Mucosa of descending colon (tissue), 3 donors: ENCODE measurements around the gene ARSJ. TPM values are rescaled to one million over a fixed set of nuclear protein-coding genes. Genes with fewer than 3 reads are reported as not detected.
A peak's percentile ranks its signal among the peaks of the same experiment; 100 is the strongest.

Source experiments
- ATAC-seq: fragments of 200-7000 bp; cut with Tn5 transposase; one replicate; pipeline ENCODE4 v1.9.1; 2020; ENCODE audit warnings: mild to moderate bottlenecking, moderate library complexity
- DNase-seq, 3 donors: peaks; one replicate each; pipeline ENCODE4 v3.0.0-alpha.2; 2020
- H3K36me3 ChIP-seq: fragments of 200-600 bp; one replicate; pipeline ENCODE4 v1.8.0; 2021; ENCODE audit warnings: low read depth, mild to moderate bottlenecking
- H3K4me1 ChIP-seq: fragments of 200-600 bp; one replicate; pipeline ENCODE4 v1.8.0; 2021; ENCODE audit warnings: low read depth, mild to moderate bottlenecking
- H3K4me3 ChIP-seq: fragments of 200-600 bp; one replicate; pipeline ENCODE4 v1.8.0; 2021; ENCODE audit warnings: mild to moderate bottlenecking
- H3K9me3 ChIP-seq: fragments of 200-600 bp; one replicate; pipeline ENCODE4 v1.8.0; 2021; ENCODE audit warnings: mild to moderate bottlenecking
- intact Hi-C, 2 donors: fragments of 100-400 bp; cut with DNase I in 1 of 2; cut with micrococcal nuclease in 1 of 2; formaldehyde crosslinking; loops; one replicate each; pipeline versions ENCODE4 v1.11.0 to v1.11.1; 2022; cut with DNase I, micrococcal nuclease
- total RNA-seq, 3 donors: library from RNA; stranded (reverse); fragmentation: NEBNext Ultra II Directional in 2 of 3; extraction: Animal tissue kit (Norgen Biotek cat#: 25700) in 2 of 3; gene quantifications; one replicate each; pipeline versions ENCODE4 v1.2.1 to v1.2.4, GENCODE V29; 2021 to 2023
- TF ChIP-seq, protein P1 (sequence below): fragments of 200-600 bp; IDR thresholded peaks from one replicate; pipeline ENCODE4 v1.8.0; 2022; ENCODE audit warnings: antibody characterized with exemption, mild to moderate bottlenecking
- donor health status: DM: no; HTN: no; CAD: no; lungs with moderate emphysema.
- donor health status: DM: no; HTN: no; CAD: no.
- donor health status: DM: no; HTN: yes; CAD: no.

The ARSJ gene
- total RNA-seq, 3 donors from 2014 or later, result 6.1 to 10.4 (median 6.5) TPM

DNA sequence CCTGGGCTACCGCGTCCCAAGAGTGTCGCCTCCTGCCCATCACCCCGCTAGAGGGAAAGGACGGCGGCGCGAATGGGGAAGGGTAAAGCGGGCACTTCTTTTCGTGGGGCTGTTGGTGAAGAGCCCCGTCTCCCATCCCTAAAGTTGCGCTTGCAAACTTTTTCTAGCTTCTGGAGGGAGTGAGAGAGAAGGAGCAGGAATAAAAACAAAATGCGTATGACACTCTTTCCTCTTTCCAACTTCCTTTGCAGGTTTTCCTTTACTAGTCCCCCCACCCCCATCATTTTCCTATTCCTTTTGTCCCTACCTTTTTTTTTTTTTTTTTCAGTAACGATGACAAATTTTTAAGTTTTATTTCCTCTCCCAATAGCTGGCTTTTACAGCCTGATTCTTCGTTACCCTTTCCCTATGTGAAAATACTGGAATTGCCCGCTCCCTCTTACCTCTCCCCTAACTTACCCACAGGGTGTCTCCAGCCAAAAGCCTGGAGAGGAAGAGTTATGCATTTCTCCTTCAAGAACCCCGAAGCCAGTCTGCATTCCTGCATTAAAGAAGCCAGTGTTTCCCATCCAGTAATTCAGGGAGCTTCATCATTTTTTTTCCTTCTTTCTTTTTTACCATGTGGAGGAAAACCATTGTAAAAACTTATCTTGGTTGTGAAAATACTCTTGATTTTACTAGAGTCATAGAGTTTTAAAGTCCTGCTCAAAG lies 613 bp upstream of the ARSJ start:
- Histone ChIP-seq H3K36me3 (no peaks in the 10 kb centered on the region), H3K9me3 (no peaks in the 10 kb centered on the region), H3K4me1 (no peaks in the 10 kb centered on the region), H3K4me3 (peak overlapping the region; percentile 18)
- TF ChIP-seq, protein P1, sequence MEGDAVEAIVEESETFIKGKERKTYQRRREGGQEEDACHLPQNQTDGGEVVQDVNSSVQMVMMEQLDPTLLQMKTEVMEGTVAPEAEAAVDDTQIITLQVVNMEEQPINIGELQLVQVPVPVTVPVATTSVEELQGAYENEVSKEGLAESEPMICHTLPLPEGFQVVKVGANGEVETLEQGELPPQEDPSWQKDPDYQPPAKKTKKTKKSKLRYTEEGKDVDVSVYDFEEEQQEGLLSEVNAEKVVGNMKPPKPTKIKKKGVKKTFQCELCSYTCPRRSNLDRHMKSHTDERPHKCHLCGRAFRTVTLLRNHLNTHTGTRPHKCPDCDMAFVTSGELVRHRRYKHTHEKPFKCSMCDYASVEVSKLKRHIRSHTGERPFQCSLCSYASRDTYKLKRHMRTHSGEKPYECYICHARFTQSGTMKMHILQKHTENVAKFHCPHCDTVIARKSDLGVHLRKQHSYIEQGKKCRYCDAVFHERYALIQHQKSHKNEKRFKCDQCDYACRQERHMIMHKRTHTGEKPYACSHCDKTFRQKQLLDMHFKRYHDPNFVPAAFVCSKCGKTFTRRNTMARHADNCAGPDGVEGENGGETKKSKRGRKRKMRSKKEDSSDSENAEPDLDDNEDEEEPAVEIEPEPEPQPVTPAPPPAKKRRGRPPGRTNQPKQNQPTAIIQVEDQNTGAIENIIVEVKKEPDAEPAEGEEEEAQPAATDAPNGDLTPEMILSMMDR, result no peak
- DNase-seq (peak in 1 of 3 donors; percentile 48), ATAC-seq (no peak)
- intact Hi-C loops, result no loop called here

DNA sequence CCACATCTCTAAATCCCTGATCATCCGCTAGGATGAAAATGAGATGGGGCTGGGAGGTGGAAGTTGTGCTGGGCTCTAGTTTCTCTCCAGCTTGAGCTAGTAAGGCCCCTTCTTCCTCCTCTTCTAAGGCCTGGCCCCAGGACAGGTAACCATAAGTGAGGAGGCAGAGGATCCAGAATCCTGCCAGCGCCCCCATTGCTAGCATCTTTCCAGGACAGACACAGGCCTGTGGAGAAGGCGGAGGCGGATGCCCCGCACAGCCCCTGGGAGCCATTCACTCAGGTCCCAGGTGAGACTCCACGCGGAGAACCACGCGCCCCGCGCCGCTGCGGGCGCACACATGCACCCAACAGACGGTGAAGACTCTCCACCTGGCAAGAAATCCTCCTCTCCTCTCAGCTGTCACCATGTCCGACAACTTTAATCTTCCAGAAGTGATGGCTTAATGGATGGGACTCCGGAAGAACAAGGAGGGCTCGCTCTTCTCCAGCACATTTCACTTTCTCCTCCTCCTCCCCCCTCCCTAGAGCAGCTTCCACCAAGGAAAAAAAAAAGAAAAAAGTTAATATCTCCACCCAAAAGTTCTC lies 793 bp downstream of the ARSJ start:
- Histone ChIP-seq H3K36me3 (no peaks in the 10 kb centered on the region), H3K4me1 (no peaks in the 10 kb centered on the region), H3K4me3 (no peak overlapping the region), H3K9me3 (no peaks in the 10 kb centered on the region)
- TF ChIP-seq, protein P1, result no peak
- intact Hi-C loops, result no loop called here
- no peak for ATAC-seq
- DNase-seq, result peak in 2 of 3 donors; percentile 29 to 50

DNA sequence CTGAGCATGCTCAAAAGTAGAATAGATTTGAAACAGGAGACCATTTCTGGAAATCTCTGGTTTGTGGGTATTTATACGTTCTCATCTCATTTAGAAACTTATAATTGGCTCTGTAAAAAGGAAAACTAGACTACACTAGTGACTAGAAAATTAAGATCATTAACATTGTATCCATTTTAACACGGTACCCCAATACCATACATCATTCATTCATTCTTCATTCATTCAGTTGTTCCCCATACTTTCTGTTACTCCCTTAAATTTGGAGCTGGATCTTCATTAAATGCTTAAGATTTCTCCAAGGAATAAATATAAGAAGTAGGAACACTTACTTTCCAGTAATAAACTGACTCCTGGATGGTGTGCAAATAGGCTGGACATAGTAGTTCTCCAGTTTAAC lies 1.3 kb downstream of the ARSJ start:
- TF ChIP-seq, protein P1, result no peak
- Histone ChIP-seq H3K4me3 (no peak overlapping the region), H3K36me3 (no peaks in the 10 kb centered on the region), H3K4me1 (no peaks in the 10 kb centered on the region), H3K9me3 (no peaks in the 10 kb centered on the region)
- ATAC-seq (no peak), DNase-seq (no peak)
- intact Hi-C loops, result no loop called here

DNA sequence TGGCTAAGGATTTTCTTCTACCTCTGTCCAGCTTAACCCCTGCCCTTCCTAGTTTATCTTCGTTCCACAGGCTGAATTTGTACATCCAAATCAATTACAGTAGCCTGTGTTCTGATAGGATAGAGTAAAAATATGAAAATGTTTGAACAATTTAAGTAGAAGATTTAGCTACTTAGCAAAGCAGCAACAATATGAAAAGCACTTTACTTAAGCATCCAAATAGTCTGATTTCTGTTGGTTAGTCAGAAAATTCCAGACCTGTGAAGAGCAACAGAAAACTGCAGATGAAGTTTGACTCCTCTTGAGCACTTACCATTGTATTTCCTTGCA lies 2.0 kb downstream of the ARSJ start:
- TF ChIP-seq, protein P1, result no peak
- intact Hi-C loops, result no loop called here
- H3K4me3 ChIP-seq, result no peak overlapping the region
- H3K4me1 ChIP-seq, result no peaks in the 10 kb centered on the region
- no peak for ATAC-seq
- no peak for DNase-seq
- no peaks in the 10 kb centered on the region for H3K36me3 ChIP-seq
- no peaks in the 10 kb centered on the region for H3K9me3 ChIP-seq

DNA sequence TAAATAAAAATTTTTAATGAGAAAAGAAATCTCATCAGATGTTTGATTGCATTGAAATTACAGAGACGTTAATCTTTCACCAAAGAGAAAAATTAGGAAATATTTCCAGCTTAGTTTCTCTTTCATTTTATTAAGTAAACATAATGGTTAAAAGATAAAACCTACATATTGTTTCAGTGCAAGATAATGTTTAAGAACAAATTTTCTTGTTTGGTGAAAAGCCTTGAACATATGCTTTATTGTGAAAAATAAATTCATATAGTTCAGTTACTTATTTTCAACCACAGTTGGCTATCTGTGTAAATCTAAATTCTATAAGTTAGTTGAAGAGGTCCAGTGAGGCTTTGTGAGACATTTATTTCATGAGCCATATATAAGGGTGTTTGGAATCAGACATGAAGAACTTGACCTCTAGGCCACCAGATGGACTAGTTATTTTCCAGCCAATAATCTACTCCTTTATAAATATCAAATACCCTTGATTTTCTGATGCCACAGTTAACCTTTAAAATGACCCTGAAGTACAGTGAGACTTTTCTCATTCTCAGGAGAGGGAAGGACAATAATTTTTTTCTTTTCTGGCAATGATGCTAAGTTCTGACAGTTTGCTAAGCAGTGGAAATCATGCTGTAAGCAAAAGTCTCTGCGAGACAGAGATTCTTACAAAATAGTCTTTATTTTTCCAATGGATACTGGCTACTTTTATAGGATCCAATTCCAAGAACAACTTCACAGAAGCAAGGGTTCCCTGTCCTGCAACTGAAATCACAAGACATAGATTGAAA lies 2.5 kb downstream of the ARSJ start:
- ATAC-seq, result no peak
- Histone ChIP-seq H3K9me3 (no peaks in the 10 kb centered on the region), H3K36me3 (no peaks in the 10 kb centered on the region), H3K4me3 (no peak overlapping the region), H3K4me1 (no peaks in the 10 kb centered on the region)
- TF ChIP-seq, protein P1, result no peak
- intact Hi-C loops, result no loop called here
- no peak for DNase-seq
